Lower lobe of right lung (tissue), 2 donors: ENCODE results near the gene PLEKHA3. TPM values are rescaled to one million over a fixed set of nuclear protein-coding genes. Genes with fewer than 3 reads are reported as not detected.

Experiments used
- ATAC-seq, 2 donors: fragments of 200-7000 bp; cut with Tn5 transposase; one replicate each; pipeline ENCODE4 v1.9.1; 2020 to 2022; ENCODE audit warnings: mild to moderate bottlenecking in 2 of 2, moderate library complexity in 2 of 2
- DNase-seq: peaks from one replicate; pipeline ENCODE4 v3.0.0-alpha.2; 2020
- H3K27ac ChIP-seq: fragments of 200-600 bp; one replicate; pipeline ENCODE4 v1.8.0; 2022
- H3K27me3 ChIP-seq: fragments of 200-600 bp; one replicate; pipeline ENCODE4 v1.8.0; 2022; ENCODE audit warnings: low read depth
- H3K36me3 ChIP-seq: fragments of 200-600 bp; one replicate; pipeline ENCODE4 v1.8.0; 2022; ENCODE audit warnings: mild to moderate bottlenecking
- H3K4me1 ChIP-seq: fragments of 200-600 bp; one replicate; pipeline ENCODE4 v1.8.0; 2022
- H3K4me3 ChIP-seq: fragments of 200-600 bp; one replicate; pipeline ENCODE4 v1.8.0; 2022; ENCODE audit warnings: mild to moderate bottlenecking
- H3K9me3 ChIP-seq: fragments of 200-600 bp; one replicate; pipeline ENCODE4 v1.8.0; 2022
- intact Hi-C: fragments of 100-400 bp; cut with DNase I; formaldehyde crosslinking; loops from one replicate; pipeline ENCODE4 v1.11.0; 2022
- total RNA-seq: library from RNA; stranded (reverse); fragmentation: NEBNext Ultra II Directional; extraction: Animal tissue kit (Norgen Biotek cat#: 25700); gene quantifications from one replicate; pipeline ENCODE4 v1.2.1, GENCODE V29; 2021
- TF ChIP-seq, protein P1 (sequence below): fragments of 200-600 bp; IDR thresholded peaks from one replicate; pipeline ENCODE4 v1.8.0; 2022; ENCODE audit warnings: antibody characterized with exemption, mild to moderate bottlenecking
- donor health status: DM: no; HTN: yes; CAD: no; lungs with severe emphysema.

PLEKHA3 gene
- total RNA-seq, 1 donor from 2014 or later = 35.1 TPM

DNA sequence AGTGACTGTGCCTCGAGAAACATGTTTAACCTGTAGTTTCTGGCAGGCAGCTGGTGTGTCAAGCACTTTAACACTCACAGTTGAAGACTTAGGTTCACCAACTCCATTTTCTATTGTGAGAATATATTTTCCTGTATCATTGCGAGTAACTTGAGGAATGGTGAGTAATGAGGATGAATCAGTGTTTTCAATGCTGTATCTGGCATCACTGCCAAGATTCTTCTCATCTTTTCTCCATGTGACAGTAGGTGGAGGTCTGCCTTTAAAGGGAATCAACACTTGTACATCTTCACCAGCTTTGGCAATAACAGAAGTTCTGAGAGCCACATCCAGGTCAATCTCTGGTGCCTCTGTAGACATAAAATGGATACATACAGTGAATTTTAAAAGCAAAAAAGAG is 72.8 kb downstream of the PLEKHA3 start:
- no peak for DNase-seq
- H3K36me3 ChIP-seq = peaks cover 66% of the 10 kb centered on the region
- no peaks in the 10 kb centered on the region for H3K27me3 ChIP-seq
- no peak overlapping the region for H3K4me3 ChIP-seq
- TF ChIP-seq, protein P1, sequence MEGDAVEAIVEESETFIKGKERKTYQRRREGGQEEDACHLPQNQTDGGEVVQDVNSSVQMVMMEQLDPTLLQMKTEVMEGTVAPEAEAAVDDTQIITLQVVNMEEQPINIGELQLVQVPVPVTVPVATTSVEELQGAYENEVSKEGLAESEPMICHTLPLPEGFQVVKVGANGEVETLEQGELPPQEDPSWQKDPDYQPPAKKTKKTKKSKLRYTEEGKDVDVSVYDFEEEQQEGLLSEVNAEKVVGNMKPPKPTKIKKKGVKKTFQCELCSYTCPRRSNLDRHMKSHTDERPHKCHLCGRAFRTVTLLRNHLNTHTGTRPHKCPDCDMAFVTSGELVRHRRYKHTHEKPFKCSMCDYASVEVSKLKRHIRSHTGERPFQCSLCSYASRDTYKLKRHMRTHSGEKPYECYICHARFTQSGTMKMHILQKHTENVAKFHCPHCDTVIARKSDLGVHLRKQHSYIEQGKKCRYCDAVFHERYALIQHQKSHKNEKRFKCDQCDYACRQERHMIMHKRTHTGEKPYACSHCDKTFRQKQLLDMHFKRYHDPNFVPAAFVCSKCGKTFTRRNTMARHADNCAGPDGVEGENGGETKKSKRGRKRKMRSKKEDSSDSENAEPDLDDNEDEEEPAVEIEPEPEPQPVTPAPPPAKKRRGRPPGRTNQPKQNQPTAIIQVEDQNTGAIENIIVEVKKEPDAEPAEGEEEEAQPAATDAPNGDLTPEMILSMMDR = no peak
- H3K27ac ChIP-seq = no peak overlapping the region
- H3K9me3 ChIP-seq = no peaks in the 10 kb centered on the region
- no peak for ATAC-seq
- intact Hi-C loops = no loop called here
- H3K4me1 ChIP-seq = no peaks in the 10 kb centered on the region

Other genes with a start within 250 kb of the PLEKHA3 start
- 46.3 TPM for gene PRKRA, start 29.3 kb upstream of the PLEKHA3 start, total RNA-seq
- 3.0 TPM for gene PJVK, start 29.1 kb upstream of the PLEKHA3 start, total RNA-seq
- gene FKBP7, start 1.9 kb upstream of the PLEKHA3 start, total RNA-seq = 10.5 TPM